Parathyroid adenoma (tissue), 2 donors: ENCODE results near the gene RPP38.

ENCODE experiments used
- H2AFZ ChIP-seq: fragments of 300-600 bp; sonication (generic); one replicate; pipeline ENCODE4 v1.7.0; 2017; ENCODE audit warnings: antibody characterized with exemption, mild to moderate bottlenecking
- H3K27ac ChIP-seq: fragments of 300-600 bp; sonication (generic); one replicate; pipeline ENCODE4 v1.7.0; 2017
- H3K27me3 ChIP-seq: fragments of 300-600 bp; sonication (generic); one replicate; pipeline ENCODE4 v1.7.0; 2017; ENCODE audit warnings: low read length; ENCODE audit not compliant: control insufficient read depth, insufficient read depth
- H3K36me3 ChIP-seq: fragments of 300-600 bp; sonication (generic); one replicate; pipeline ENCODE4 v1.7.0; 2017; ENCODE audit warnings: low read length; ENCODE audit not compliant: control insufficient read depth, insufficient read depth
- H3K4me1 ChIP-seq: fragments of 300-600 bp; sonication (generic); one replicate; pipeline ENCODE4 v1.7.0; 2017; ENCODE audit warnings: control low read depth
- H3K4me2 ChIP-seq: fragments of 300-600 bp; sonication (generic); one replicate; pipeline ENCODE4 v1.7.0; 2017; ENCODE audit warnings: low read length
- H3K4me3 ChIP-seq: fragments of 300-600 bp; sonication (generic); one replicate; pipeline ENCODE4 v1.7.0; 2017; ENCODE audit warnings: low read depth, low read length
- H3K79me2 ChIP-seq: fragments of 300-600 bp; sonication (generic); one replicate; pipeline ENCODE4 v1.7.0; 2017; ENCODE audit warnings: control low read depth
- H3K9ac ChIP-seq: fragments of 300-600 bp; sonication (generic); one replicate; pipeline ENCODE4 v1.7.0; 2017; ENCODE audit warnings: mild to moderate bottlenecking
- H3K9me3 ChIP-seq: fragments of 300-600 bp; sonication (generic); one replicate; pipeline ENCODE4 v1.7.0; 2017; ENCODE audit warnings: low read length; ENCODE audit not compliant: control insufficient read depth
- CTCF ChIP-seq: fragments of 300-600 bp; sonication (generic); IDR thresholded peaks from one replicate; pipeline ENCODE4 v1.7.0; 2017; ENCODE audit warnings: antibody characterized with exemption, mild to moderate bottlenecking
- donor health status: primary hyperparathyroidism.

RPP38 gene

GRCh38 chr10:15069230-15069629, 27.9 kb upstream of the RPP38 start:
- Histone ChIP-seq H3K27me3 (no peaks in the 10 kb centered on the region), H3K27ac (no peak overlapping the region), H2AFZ (no peak overlapping the region), H3K4me2 (no peak overlapping the region), H3K36me3 (no peaks in the 10 kb centered on the region), H3K4me3 (no peak overlapping the region), H3K79me2 (no peaks in the 10 kb centered on the region), H3K9ac (no peak overlapping the region), H3K9me3 (no peaks in the 10 kb centered on the region), H3K4me1 (no peaks in the 10 kb centered on the region)
- no peak for TF ChIP-seq CTCF

- Histone ChIP-seq H3K9ac (no peak overlapping the region), H3K36me3 (no peaks in the 10 kb centered on the region), H3K4me3 (no peak overlapping the region), H3K9me3 (no peaks in the 10 kb centered on the region), H3K79me2 (no peaks in the 10 kb centered on the region), H3K4me2 (no peak overlapping the region), H3K27me3 (no peaks in the 10 kb centered on the region), H3K27ac (no peak overlapping the region), H3K4me1 (no peaks in the 10 kb centered on the region), H2AFZ (no peak overlapping the region)
- TF ChIP-seq CTCF, result no peak
Measured at GRCh38 chr10:15072358-15072757, 24.8 kb upstream of the RPP38 start.

GRCh38 chr10:15075421-15075820, 21.7 kb upstream of the RPP38 start:
- no peak for TF ChIP-seq CTCF
- Histone ChIP-seq H3K27me3 (no peaks in the 10 kb centered on the region), H3K79me2 (no peaks in the 10 kb centered on the region), H3K9ac (no peak overlapping the region), H3K4me1 (no peaks in the 10 kb centered on the region), H3K9me3 (no peaks in the 10 kb centered on the region), H2AFZ (no peak overlapping the region), H3K4me2 (no peak overlapping the region), H3K27ac (no peak overlapping the region), H3K4me3 (no peak overlapping the region), H3K36me3 (no peaks in the 10 kb centered on the region)

- H3K4me1 ChIP-seq, result peaks cover 4% of the 10 kb centered on the region
- H2AFZ ChIP-seq, result peak overlapping the region; percentile 60
- H3K4me2 ChIP-seq, result peak overlapping the region; percentile 32
- H3K36me3 ChIP-seq, result no peaks in the 10 kb centered on the region
- no peaks in the 10 kb centered on the region for H3K27me3 ChIP-seq
- peak overlapping the region; percentile 56 for H3K4me3 ChIP-seq
- TF ChIP-seq CTCF, result no peak
- no peaks in the 10 kb centered on the region for H3K9me3 ChIP-seq
- H3K27ac ChIP-seq, result peak overlapping the region; percentile 62
- H3K9ac ChIP-seq, result no peak overlapping the region
- no peaks in the 10 kb centered on the region for H3K79me2 ChIP-seq
Measured at GRCh38 chr10:15083674-15084501, 13.3 kb upstream of the RPP38 start.

- H3K9me3 ChIP-seq, result no peaks in the 10 kb centered on the region
- H3K4me3 ChIP-seq, result peak overlapping the region; percentile 56
- H3K27ac ChIP-seq, result peak overlapping the region; percentile 62
- H3K27me3 ChIP-seq, result no peaks in the 10 kb centered on the region
- H3K4me2 ChIP-seq, result peak overlapping the region; percentile 32
- no peak for TF ChIP-seq CTCF
- no peaks in the 10 kb centered on the region for H3K79me2 ChIP-seq
- H3K36me3 ChIP-seq, result no peaks in the 10 kb centered on the region
- H3K9ac ChIP-seq, result no peak overlapping the region
- peak overlapping the region; percentile 60 for H2AFZ ChIP-seq
- peaks cover 4% of the 10 kb centered on the region for H3K4me1 ChIP-seq
Measured at GRCh38 chr10:15084502-15084922, 12.6 kb upstream of the RPP38 start.
